LNCaP clone FGC (cell line): Measurements from ENCODE around the gene JMY.

Source experiments
- DNase-seq: peaks from one replicate; pipeline ENCODE4 v3.0.0-alpha.2; 2011; ENCODE audit warnings: low read depth
- H3K4me3 ChIP-seq: 2 replicates; pipeline ENCODE4 v1.5.1; 2011; ENCODE audit warnings: mild to moderate bottlenecking, low read depth, low read length, control low read depth
- TF ChIP-seq, protein P1 (sequence below): IDR thresholded peaks from 2 replicates; pipeline ENCODE4 v1.5.1; 2012; ENCODE audit warnings: mild to moderate bottlenecking; ENCODE audit not compliant: control insufficient read depth, insufficient read depth; ENCODE audit errors: extremely low read depth

Gene JMY

DNA sequence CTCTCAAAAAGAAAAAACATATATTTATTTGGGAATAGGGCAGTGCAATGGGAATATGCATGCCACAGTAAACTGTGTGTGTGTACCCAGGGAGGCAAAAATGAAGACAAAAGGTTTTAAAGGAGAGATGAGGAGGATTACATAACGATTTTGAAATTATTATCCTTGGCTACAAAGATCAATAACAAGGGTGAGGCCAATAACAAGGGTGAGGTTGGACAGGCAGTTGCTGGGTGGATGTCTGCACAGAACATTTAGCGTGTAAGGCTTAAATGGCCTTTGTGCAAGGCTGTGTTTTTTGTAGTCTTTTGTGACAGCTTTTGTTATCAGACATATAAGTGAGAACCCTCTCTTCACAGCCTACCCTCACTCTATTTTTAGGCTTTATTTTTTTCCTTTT, 114.0 kb downstream of the JMY start:
- H3K4me3 ChIP-seq = no peak overlapping the region
- no peak for DNase-seq
- TF ChIP-seq, protein P1, sequence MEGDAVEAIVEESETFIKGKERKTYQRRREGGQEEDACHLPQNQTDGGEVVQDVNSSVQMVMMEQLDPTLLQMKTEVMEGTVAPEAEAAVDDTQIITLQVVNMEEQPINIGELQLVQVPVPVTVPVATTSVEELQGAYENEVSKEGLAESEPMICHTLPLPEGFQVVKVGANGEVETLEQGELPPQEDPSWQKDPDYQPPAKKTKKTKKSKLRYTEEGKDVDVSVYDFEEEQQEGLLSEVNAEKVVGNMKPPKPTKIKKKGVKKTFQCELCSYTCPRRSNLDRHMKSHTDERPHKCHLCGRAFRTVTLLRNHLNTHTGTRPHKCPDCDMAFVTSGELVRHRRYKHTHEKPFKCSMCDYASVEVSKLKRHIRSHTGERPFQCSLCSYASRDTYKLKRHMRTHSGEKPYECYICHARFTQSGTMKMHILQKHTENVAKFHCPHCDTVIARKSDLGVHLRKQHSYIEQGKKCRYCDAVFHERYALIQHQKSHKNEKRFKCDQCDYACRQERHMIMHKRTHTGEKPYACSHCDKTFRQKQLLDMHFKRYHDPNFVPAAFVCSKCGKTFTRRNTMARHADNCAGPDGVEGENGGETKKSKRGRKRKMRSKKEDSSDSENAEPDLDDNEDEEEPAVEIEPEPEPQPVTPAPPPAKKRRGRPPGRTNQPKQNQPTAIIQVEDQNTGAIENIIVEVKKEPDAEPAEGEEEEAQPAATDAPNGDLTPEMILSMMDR = no peak

DNA sequence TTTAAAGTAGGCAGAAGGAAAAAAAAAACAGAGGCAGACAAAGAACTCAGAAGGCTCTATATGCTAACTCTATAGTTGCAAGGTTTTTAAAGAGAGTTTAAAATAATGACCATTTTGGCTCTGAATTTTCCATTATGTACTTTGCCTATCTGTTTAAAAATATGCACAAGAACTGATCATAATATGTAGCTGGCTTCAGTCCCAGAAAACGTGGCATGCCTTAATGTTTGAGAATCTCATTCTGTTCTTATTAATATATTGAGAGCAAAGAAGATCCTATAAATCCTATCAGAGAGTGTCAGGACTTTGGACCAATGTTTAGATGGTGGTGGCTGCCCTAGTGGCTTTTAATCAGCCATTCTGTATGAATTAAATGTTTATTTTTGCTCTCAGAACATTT, 121.5 kb downstream of the JMY start:
- no peak overlapping the region for H3K4me3 ChIP-seq
- TF ChIP-seq, protein P1 = no peak
- peak; percentile 68 for DNase-seq
